Natural killer cell (primary cell): ENCODE results near the gene NOTUM. TPM values are rescaled to one million over a fixed set of nuclear protein-coding genes. Genes with fewer than 3 reads are reported as not detected.

Experiments
- ATAC-seq, 3 donors: fragments of 150-1000 bp in 2 of 3; fragments of 200-7000 bp in 1 of 3; cut with Tn5 transposase; 1 replicate in 1 of 3; 2 replicates in 2 of 3; pipeline ENCODE4 v1.10.0; 2021; ENCODE audit warnings: mild to moderate bottlenecking in 2 of 3, moderate library complexity in 2 of 3
- DNase-seq, 2 donors: peaks; one replicate each; pipeline versions ENCODE4 v3.0.0 to v3.0.0-alpha.2; 2013 to 2021; ENCODE audit warnings: mixed read lengths in 1 of 2
- H3K27ac ChIP-seq: one replicate; pipeline ENCODE4 v1.5.1; 2013; ENCODE audit warnings: mild to moderate bottlenecking, low read length
- H3K27me3 ChIP-seq: one replicate; pipeline ENCODE4 v1.6.1; 2013; ENCODE audit warnings: low read length; ENCODE audit not compliant: control insufficient read depth, insufficient read depth
- H3K36me3 ChIP-seq: one replicate; pipeline ENCODE4 v1.6.1; 2013; ENCODE audit warnings: low read length; ENCODE audit not compliant: control insufficient read depth, insufficient read depth
- H3K4me1 ChIP-seq: one replicate; pipeline ENCODE4 v1.6.1; 2013; ENCODE audit warnings: low read length; ENCODE audit not compliant: control insufficient read depth, insufficient read depth
- H3K4me3 ChIP-seq: one replicate; pipeline ENCODE4 v1.5.1; 2013; ENCODE audit warnings: low read length
- H3K9me3 ChIP-seq: one replicate; pipeline ENCODE4 v1.6.1; 2013; ENCODE audit warnings: low read length; ENCODE audit not compliant: control insufficient read depth, insufficient read depth
- H3K27ac Mint-ChIP-seq, 2 donors: one replicate each; pipeline ENCODE4 v1.8.0; 2022; ENCODE audit warnings: mild to moderate bottlenecking in 2 of 2, mixed read lengths in 2 of 2, moderate library complexity in 1 of 2
- H3K27me3 Mint-ChIP-seq, 2 donors: one replicate each; pipeline ENCODE4 v1.8.0; 2022; ENCODE audit warnings: low read depth in 2 of 2, mixed read lengths in 2 of 2
- H3K36me3 Mint-ChIP-seq: one replicate; pipeline ENCODE4 v1.8.0; 2022; ENCODE audit warnings: mixed read lengths
- H3K4me1 Mint-ChIP-seq, 2 donors: one replicate each; pipeline ENCODE4 v1.8.0; 2022; ENCODE audit warnings: mixed read lengths in 2 of 2
- H3K4me3 Mint-ChIP-seq: one replicate; pipeline ENCODE4 v1.8.0; 2022; ENCODE audit warnings: mild to moderate bottlenecking, moderate library complexity, mixed read lengths
- H3K9me3 Mint-ChIP-seq, 2 donors: one replicate each; pipeline ENCODE4 v1.8.0; 2022; ENCODE audit warnings: mixed read lengths in 2 of 2
- WGBS: methylation state at CpG from one replicate; pipeline ENCODE4 v1.1.7; 2013; ENCODE audit warnings: missing lambda C conversion rate; ENCODE audit not compliant: insufficient coverage; 5-methylcytosine and 5-hydroxymethylcytosine counted together
- intact Hi-C: fragments of 100-400 bp; cut with micrococcal nuclease; formaldehyde crosslinking; loops from one replicate; pipeline ENCODE4 v1.14.2; 2022
- total RNA-seq, 4 donors: library from RNA; stranded (reverse); fragments of 120-200 nt in 1 of 4; gene quantifications; one replicate each; pipeline versions ENCODE4 v1.2.3 to v1.2.4, GENCODE V29; 2013 to 2022
- TF ChIP-seq, protein P1 (sequence below): fragments of 200-600 bp; IDR thresholded peaks from one replicate; pipeline ENCODE4 v1.8.0; 2022; ENCODE audit warnings: antibody characterized with exemption

NOTUM gene
- total RNA-seq, 3 donors from 2014 or later (not counting 1 experiment from before 2014, with no cell fraction given): not detected

DNA sequence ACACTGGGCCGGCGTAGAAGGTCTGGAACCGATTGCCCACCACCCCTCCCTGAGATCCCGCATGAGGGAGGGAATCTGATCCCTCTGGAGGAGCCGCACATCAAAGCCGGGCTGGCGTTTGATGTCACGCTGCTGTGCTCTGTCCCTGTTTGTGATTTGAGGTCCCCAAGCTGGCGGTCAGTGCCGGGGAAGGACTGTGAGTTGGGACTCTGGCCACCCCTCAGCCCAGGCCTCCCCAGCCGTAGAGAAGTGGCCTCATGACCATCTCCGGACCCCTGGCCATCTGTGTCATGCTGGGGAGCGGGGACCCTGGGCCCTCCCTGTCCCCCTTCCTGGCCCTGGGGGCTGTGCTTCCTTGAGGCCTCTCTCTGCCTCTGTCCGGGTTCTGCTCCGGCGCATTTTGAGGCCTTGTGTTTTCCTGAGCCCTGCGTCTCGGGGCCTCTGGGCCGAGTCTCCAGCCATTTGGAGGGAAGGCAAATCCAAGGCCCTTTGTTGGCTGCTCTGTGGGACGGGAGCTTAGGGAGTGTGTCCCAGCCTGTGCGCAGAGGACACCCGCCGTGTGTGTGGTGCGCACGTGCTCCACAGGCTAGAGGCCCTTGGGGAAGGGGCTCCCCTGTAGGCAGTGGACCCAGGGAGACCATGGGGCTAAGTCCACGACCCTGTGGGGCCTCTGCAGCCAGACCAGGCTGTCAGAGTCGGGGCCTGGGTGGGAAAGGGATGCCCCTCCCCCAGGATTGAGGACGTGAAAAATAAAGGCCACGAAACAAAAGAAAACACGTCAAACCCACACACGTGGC is 31.5 kb upstream of the NOTUM start:
- Histone ChIP-seq H3K27ac (no peak overlapping the region), H3K4me1 (no peaks in the 10 kb centered on the region), H3K36me3 (peaks cover 3% of the 10 kb centered on the region), H3K9me3 (no peaks in the 10 kb centered on the region), H3K27me3 (no peaks in the 10 kb centered on the region), H3K4me3 (no peak overlapping the region)
- WGBS: 95% methylated on average over 31 of the region's 31 CpGs
- H3K9me3 Mint-ChIP-seq: no peaks in the 10 kb centered on the region
- no peaks in the 10 kb centered on the region for H3K27me3 Mint-ChIP-seq
- H3K4me3 Mint-ChIP-seq: no peak overlapping the region
- intact Hi-C loops: no loop called here
- no peak overlapping the region for H3K27ac Mint-ChIP-seq
- DNase-seq (no peak), ATAC-seq (no peak)
- H3K4me1 Mint-ChIP-seq: peaks cover 4 to 6% of the 10 kb centered on the region in 2 donors
- TF ChIP-seq, protein P1, sequence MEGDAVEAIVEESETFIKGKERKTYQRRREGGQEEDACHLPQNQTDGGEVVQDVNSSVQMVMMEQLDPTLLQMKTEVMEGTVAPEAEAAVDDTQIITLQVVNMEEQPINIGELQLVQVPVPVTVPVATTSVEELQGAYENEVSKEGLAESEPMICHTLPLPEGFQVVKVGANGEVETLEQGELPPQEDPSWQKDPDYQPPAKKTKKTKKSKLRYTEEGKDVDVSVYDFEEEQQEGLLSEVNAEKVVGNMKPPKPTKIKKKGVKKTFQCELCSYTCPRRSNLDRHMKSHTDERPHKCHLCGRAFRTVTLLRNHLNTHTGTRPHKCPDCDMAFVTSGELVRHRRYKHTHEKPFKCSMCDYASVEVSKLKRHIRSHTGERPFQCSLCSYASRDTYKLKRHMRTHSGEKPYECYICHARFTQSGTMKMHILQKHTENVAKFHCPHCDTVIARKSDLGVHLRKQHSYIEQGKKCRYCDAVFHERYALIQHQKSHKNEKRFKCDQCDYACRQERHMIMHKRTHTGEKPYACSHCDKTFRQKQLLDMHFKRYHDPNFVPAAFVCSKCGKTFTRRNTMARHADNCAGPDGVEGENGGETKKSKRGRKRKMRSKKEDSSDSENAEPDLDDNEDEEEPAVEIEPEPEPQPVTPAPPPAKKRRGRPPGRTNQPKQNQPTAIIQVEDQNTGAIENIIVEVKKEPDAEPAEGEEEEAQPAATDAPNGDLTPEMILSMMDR: no peak
- no peaks in the 10 kb centered on the region for H3K36me3 Mint-ChIP-seq

DNA sequence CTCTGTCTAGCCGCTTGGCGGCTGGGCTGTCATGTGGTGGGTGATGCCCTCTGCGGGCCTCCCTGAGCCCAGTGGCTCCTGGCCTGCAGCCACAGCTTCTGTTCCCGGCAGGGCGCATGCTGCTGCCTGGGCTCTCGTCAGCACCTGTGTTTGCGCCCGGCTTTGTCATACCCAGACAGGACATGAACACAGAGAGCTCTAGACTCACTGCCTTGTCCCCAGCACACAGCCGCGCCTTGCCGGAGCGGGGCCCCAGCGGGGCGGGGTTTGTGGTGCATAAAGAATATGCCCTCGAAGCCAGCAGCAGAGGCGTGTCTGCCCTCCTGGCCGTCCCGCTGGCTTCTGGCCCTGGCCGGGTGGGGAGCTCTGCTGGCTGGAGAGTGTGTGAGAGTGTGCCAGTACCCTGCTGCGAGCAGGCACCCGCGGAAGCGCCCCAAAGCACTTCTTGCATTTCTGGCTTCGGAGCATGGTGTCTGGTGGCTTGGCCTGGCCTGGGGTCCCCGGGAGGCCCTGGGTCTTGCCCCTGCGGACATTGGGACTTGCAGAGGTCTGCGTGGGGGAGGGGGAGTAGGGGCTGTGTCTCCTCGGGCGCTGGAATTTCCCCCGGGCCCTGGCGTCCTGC is 30.8 kb upstream of the NOTUM start:
- intact Hi-C loops: no loop called here
- 87% methylated on average over 31 of the region's 31 CpGs for WGBS
- H3K4me1 Mint-ChIP-seq: peaks cover 6 to 10% of the 10 kb centered on the region in 2 donors
- no peak overlapping the region for H3K27ac Mint-ChIP-seq
- Histone ChIP-seq H3K4me1 (no peaks in the 10 kb centered on the region), H3K27me3 (no peaks in the 10 kb centered on the region), H3K27ac (no peak overlapping the region), H3K4me3 (no peak overlapping the region), H3K9me3 (no peaks in the 10 kb centered on the region), H3K36me3 (no peaks in the 10 kb centered on the region)
- no peaks in the 10 kb centered on the region for H3K36me3 Mint-ChIP-seq
- no peaks in the 10 kb centered on the region for H3K9me3 Mint-ChIP-seq
- TF ChIP-seq, protein P1: no peak
- ATAC-seq (no peak), DNase-seq (no peak)
- no peak overlapping the region for H3K4me3 Mint-ChIP-seq
- no peaks in the 10 kb centered on the region for H3K27me3 Mint-ChIP-seq

DNA sequence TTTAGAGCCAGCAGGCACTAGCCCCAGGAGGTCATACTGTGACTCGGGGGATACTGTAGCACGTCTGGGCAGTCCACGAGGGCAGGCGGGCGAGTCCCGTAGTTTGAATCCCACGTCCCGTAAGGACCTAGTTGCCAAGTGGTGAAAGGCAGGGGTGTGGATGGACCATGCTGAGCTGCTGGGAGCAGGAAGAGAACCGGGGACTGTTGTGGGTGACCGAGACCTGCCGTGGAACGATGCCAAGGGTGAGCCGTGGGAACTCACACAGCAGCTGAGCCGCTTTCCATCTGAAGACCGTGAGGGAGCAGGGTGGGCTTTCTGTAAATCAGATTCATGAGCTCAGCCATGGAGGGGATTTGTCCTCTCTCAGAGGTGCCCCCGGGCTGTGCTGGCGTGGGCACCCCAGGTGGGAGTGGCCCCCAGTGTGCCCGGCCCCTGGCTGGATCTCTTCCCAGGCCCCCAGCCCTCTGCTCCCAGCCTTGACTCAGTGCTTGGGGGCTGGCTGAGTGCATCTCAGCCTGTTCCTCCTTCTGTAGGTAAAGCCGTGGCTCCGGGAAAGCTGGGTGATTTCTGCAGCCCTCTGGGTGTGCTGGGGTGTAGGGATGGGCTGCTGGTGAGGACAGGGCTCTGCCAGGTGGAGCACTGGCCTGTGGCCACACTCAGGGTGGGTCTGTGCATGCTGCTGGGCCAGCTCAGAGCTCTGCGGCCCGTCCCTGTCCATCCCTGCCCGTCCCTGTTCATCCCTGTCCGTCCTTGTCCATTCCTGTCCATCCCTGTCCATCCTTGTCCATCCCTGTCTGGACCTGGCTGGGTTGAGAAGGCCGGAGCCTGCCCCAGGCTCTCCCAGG is 30.1 kb upstream of the NOTUM start:
- no peak for DNase-seq
- no peaks in the 10 kb centered on the region for H3K36me3 Mint-ChIP-seq
- WGBS: 96% methylated on average over 25 of the region's 25 CpGs
- no peak overlapping the region for H3K4me3 Mint-ChIP-seq
- intact Hi-C loops: no loop called here
- no peaks in the 10 kb centered on the region for H3K27me3 ChIP-seq
- H3K36me3 ChIP-seq: peaks cover 4% of the 10 kb centered on the region
- peaks cover 6 to 14% of the 10 kb centered on the region in 2 donors for H3K4me1 Mint-ChIP-seq
- H3K4me3 ChIP-seq: no peak overlapping the region
- no peak for ATAC-seq
- no peak overlapping the region for H3K27ac Mint-ChIP-seq
- H3K9me3 Mint-ChIP-seq: no peaks in the 10 kb centered on the region
- TF ChIP-seq, protein P1: no peak
- H3K9me3 ChIP-seq: no peaks in the 10 kb centered on the region
- H3K4me1 ChIP-seq: no peaks in the 10 kb centered on the region
- H3K27ac ChIP-seq: no peak overlapping the region
- H3K27me3 Mint-ChIP-seq: no peaks in the 10 kb centered on the region
